T follicular helper cell (primary cell): Measurements from ENCODE around the gene ANKRD10.

Source experiments
- DNase-seq: peaks from one replicate; pipeline ENCODE4 v3.0.0-alpha.2; 2020; ENCODE audit warnings: low read depth

The ANKRD10 gene

DNA sequence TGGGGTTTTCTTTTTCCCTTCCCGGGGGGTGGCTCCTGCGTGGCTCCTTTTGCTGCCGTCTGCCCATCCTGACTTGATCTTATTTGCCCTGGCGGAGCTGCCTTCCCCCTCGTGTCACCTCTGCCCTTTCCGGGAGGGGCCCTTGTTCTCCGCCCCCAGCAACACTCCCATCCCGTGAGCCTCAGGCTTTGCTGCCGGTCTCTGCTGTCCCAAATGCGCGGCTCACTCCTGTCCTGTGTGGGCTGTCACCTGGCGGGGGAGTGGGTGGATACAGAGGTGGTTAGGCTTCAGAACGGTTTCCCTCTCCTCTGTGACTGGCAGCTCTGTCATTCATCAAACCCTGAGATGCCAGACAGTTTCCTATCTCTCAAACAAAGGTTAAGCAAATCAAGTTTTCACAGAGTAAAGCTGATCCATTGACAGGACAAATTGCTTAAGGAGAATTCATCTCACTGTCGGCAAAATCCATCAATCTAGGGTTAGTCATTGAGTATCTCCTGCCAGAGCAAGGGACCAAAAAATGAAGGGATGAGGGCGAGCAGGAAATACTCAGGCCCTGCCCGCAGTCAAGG is 84.0 kb downstream of the ANKRD10 start:
- no peak for DNase-seq

DNA sequence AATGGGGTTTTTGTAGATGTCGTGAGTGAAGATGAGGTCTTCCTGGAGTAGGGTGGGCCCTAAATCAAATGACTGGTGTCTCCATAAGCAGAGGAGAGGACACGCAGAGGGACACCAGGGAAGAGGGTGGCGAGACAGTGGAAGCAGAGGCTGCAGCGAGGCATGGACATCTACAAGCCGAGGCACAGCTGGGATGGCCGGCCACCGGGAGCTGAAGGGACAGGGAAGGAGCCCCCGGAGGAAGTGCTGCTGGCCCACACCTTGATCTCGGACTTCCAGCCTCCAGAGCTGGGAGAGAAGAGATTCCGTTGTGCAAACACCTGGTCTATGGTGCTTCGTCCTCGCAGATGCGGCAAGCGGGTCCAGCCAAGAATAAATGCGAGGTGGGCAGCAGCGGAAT is 84.5 kb downstream of the ANKRD10 start:
- no peak for DNase-seq

DNA sequence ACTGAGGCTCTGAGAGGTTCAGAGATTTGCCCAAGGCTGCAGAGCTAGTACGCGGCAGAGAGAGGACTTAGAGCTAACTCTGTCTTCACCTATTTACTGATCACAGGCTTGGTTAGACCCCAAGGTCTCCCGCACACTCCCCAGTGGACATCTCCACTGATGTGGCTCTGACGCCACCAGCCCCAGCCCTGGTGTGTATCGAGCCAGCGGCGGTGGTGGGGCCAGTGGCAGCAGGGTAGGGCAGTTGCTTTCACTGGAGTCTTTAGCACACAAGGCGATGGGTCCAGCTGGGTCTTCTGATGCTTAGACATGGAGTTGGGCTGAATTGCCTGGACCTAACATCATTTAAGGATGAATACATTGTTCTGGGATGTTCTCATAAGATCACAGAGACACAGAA is 85.4 kb downstream of the ANKRD10 start:
- DNase-seq = no peak

DNA sequence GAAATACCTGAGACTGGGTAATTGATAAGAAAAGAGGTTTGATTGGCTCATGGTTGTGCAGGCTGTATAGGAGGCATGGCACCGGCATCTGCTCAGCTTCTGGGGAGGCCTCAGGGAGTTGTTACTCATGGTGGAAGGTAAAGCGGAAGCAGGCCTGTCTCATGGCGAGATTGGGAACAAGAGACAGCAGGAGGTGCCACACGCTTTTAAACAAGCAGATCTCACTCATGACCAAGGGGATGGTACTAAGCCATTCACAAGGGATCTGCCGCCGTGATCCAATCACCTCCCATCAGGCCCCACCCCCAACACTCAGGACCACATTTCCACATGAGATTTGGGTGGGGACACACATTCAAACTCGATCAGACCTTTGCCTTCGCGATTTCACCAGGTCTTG is 86.2 kb downstream of the ANKRD10 start:
- no peak for DNase-seq
